GM21717 (cell line): Measurements from ENCODE around the gene CELSR3.

ENCODE experiments used
- ATAC-seq: cut with Tn5 transposase; IDR thresholded peaks from one replicate; pipeline ENCODE4 v1.9.1; 2021; ENCODE audit warnings: mild to moderate bottlenecking, moderate library complexity; ENCODE audit not compliant: unreplicated experiment

The CELSR3 gene

GRCh38 chr3:48661501-48662144 lies 1.1 kb downstream of the CELSR3 start:
- ATAC-seq, result no peak

GRCh38 chr3:48660800-48661400 lies 1.8 kb downstream of the CELSR3 start:
- no peak for ATAC-seq

- ATAC-seq, result no peak
These were observed 5.8 kb downstream of the CELSR3 start for GRCh38 chr3:48656841-48657281.

- ATAC-seq, result no peak
These were observed 6.4 kb downstream of the CELSR3 start for GRCh38 chr3:48656061-48656840.

GRCh38 chr3:48655606-48656005 lies 7.1 kb downstream of the CELSR3 start:
- no peak for ATAC-seq

- ATAC-seq, result no peak
These were observed 7.6 kb downstream of the CELSR3 start for GRCh38 chr3:48655063-48655462.

GRCh38 chr3:48652923-48653715 lies 9.6 kb downstream of the CELSR3 start:
- ATAC-seq, result no peak

- no peak for ATAC-seq
These were observed 10.9 kb downstream of the CELSR3 start for GRCh38 chr3:48651771-48652170.

GRCh38 chr3:48650723-48651122 lies 12.0 kb downstream of the CELSR3 start:
- no peak for ATAC-seq

GRCh38 chr3:48648188-48648850 lies 14.4 kb downstream of the CELSR3 start:
- no peak for ATAC-seq

- ATAC-seq, result no peak
These were observed 15.0 kb downstream of the CELSR3 start for GRCh38 chr3:48647714-48648113.

- no peak for ATAC-seq
These were observed 17.6 kb downstream of the CELSR3 start for GRCh38 chr3:48644898-48645760.

GRCh38 chr3:48642605-48643004 lies 20.1 kb downstream of the CELSR3 start:
- no peak for ATAC-seq

GRCh38 chr3:48641396-48641795 lies 21.3 kb downstream of the CELSR3 start:
- ATAC-seq, result no peak

GRCh38 chr3:48639944-48640606 lies 22.6 kb downstream of the CELSR3 start:
- ATAC-seq, result no peak

GRCh38 chr3:48637305-48637704 lies 25.4 kb downstream of the CELSR3 start:
- ATAC-seq, result no peak

- no peak for ATAC-seq
These were observed 26.5 kb downstream of the CELSR3 start for GRCh38 chr3:48636149-48636655.

GRCh38 chr3:48635222-48636021 lies 27.3 kb downstream of the CELSR3 start, which contains the start of gene SLC26A6:
Gene SLC26A6 (minus strand): TSS chr3:48635461. CDS start chr3:48635393, 68 bp downstream.
- peak; percentile 84 for ATAC-seq
